Peyer's patch (tissue), 4 donors: ENCODE data around the gene SNAP25. TPM values are rescaled to one million over a fixed set of nuclear protein-coding genes. Genes with fewer than 3 reads are reported as not detected.

Experiments used
- DNase-seq, 3 donors: peaks; one replicate each; pipeline ENCODE4 v3.0.0-alpha.2; 2017 to 2019
- H3K27ac ChIP-seq, 4 donors: fragments of 200-600 bp; sonication (generic); one replicate each; pipeline ENCODE4 v1.5.1; 2016 to 2019
- H3K27me3 ChIP-seq, 2 donors: fragments of 200-600 bp; sonication (generic); one replicate each; pipeline ENCODE4 v1.5.1; 2019
- H3K36me3 ChIP-seq, 3 donors: fragments of 200-600 bp; sonication (generic); one replicate each; pipeline ENCODE4 v1.5.1; 2016 to 2019
- H3K4me1 ChIP-seq, 4 donors: fragments of 200-600 bp; sonication (generic); one replicate each; pipeline ENCODE4 v1.5.1; 2016 to 2019
- H3K4me3 ChIP-seq, 4 donors: fragments of 200-600 bp; sonication (generic); 1 replicate in 3 of 4; 2 replicates in 1 of 4; pipeline ENCODE4 v1.5.1; 2016 to 2019; ENCODE audit warnings: mild to moderate bottlenecking in 1 of 4
- H3K9me3 ChIP-seq, 4 donors: fragments of 200-600 bp; sonication (generic); one replicate each; pipeline ENCODE4 v1.5.1; 2016 to 2019; ENCODE audit warnings: mild to moderate bottlenecking in 1 of 4
- CTCF ChIP-seq, 6 experiments: fragments of 450-650 bp in 4 of 6; fragments of 200-600 bp in 2 of 6; sonication (generic) in 1 of 6; IDR thresholded peaks; one replicate each; pipeline ENCODE4 v1.5.1; 2017 to 2019; ENCODE audit warnings: antibody characterized with exemption in 6 of 6, mild to moderate bottlenecking in 3 of 6, moderate library complexity in 1 of 6
- POLR2A ChIP-seq, 2 donors: fragments of 450-650 bp; IDR thresholded peaks; one replicate each; pipeline ENCODE4 v1.5.1; 2017; ENCODE audit warnings: antibody characterized with exemption in 2 of 2, mild to moderate bottlenecking in 2 of 2, moderate library complexity in 2 of 2
- total RNA-seq, 4 donors: library from RNA; depleted of rRNA; stranded (reverse); fragments of >200 nt; gene quantifications; one replicate each; pipeline ENCODE4 v1.1.0, GENCODE V29; 2016

SNAP25 gene
- total RNA-seq, 4 donors from 2014 or later, result 1.2 to 2.5 (median 1.6) TPM; not detected in 1

- no peaks in the 10 kb centered on the region for H3K27me3 ChIP-seq
- H3K27ac ChIP-seq, result no peak overlapping the region
- no peak overlapping the region for H3K4me3 ChIP-seq
- no peaks in the 10 kb centered on the region for H3K36me3 ChIP-seq
- no peak for DNase-seq
- no peak for TF ChIP-seq POLR2A (IDR thresholded peaks at IDR 0.05)
- no peak for TF ChIP-seq CTCF (IDR thresholded peaks at IDR 0.05)
- H3K4me1 ChIP-seq, result no peaks in the 10 kb centered on the region
- H3K9me3 ChIP-seq, result no peaks in the 10 kb centered on the region
These were observed 18.3 kb upstream of the SNAP25 start for GRCh38 chr20:10200330-10200729.

GRCh38 chr20:10201321-10201870 lies 17.2 kb upstream of the SNAP25 start:
- TF ChIP-seq POLR2A (IDR thresholded peaks at IDR 0.05) (no peak), CTCF (IDR thresholded peaks at IDR 0.05) (no peak)
- DNase-seq, result no peak
- Histone ChIP-seq H3K4me3 (no peak overlapping the region), H3K4me1 (no peaks in the 10 kb centered on the region), H3K27ac (no peak overlapping the region), H3K9me3 (no peaks in the 10 kb centered on the region), H3K27me3 (no peaks in the 10 kb centered on the region), H3K36me3 (no peaks in the 10 kb centered on the region)

GRCh38 chr20:10209091-10209490 lies 9.5 kb upstream of the SNAP25 start:
- H3K36me3 ChIP-seq, result no peaks in the 10 kb centered on the region
- H3K4me1 ChIP-seq, result no peaks in the 10 kb centered on the region
- H3K27ac ChIP-seq, result no peak overlapping the region
- TF ChIP-seq POLR2A (IDR thresholded peaks at IDR 0.05), result no peak
- no peak for TF ChIP-seq CTCF (IDR thresholded peaks at IDR 0.05)
- DNase-seq, result no peak
- H3K9me3 ChIP-seq, result no peaks in the 10 kb centered on the region
- no peaks in the 10 kb centered on the region for H3K27me3 ChIP-seq
- no peak overlapping the region for H3K4me3 ChIP-seq

GRCh38 chr20:10213526-10213925 lies 5.1 kb upstream of the SNAP25 start:
- Histone ChIP-seq H3K4me3 (no peak overlapping the region), H3K36me3 (no peaks in the 10 kb centered on the region), H3K9me3 (no peaks in the 10 kb centered on the region), H3K27ac (no peak overlapping the region), H3K27me3 (peaks cover 0 to 10% of the 10 kb centered on the region in 2 donors), H3K4me1 (peaks cover 0 to 2% (median under 1%) of the 10 kb centered on the region in 4 donors)
- TF ChIP-seq POLR2A (IDR thresholded peaks at IDR 0.05) (no peak), CTCF (IDR thresholded peaks at IDR 0.05) (no peak)
- no peak for DNase-seq

GRCh38 chr20:10216146-10216791 lies 2.4 kb upstream of the SNAP25 start:
- TF ChIP-seq CTCF (IDR thresholded peaks at IDR 0.05) (no peak), POLR2A (IDR thresholded peaks at IDR 0.05) (no peak)
- H3K9me3 ChIP-seq, result no peaks in the 10 kb centered on the region
- H3K27me3 ChIP-seq, result peaks cover 0 to 13% of the 10 kb centered on the region in 2 donors
- H3K4me3 ChIP-seq, result no peak overlapping the region
- H3K36me3 ChIP-seq, result no peaks in the 10 kb centered on the region
- no peak overlapping the region for H3K27ac ChIP-seq
- DNase-seq, result no peak
- peaks cover 0 to 5% (median 2%) of the 10 kb centered on the region in 4 donors for H3K4me1 ChIP-seq
